ENCODE measurements around the gene APPL2. TPM values are rescaled to one million over a fixed set of nuclear protein-coding genes. Genes with fewer than 3 reads are reported as not detected.

The APPL2 gene
- total RNA-seq, 4 donors from 2014 or later, result 81.4 to 410 (median 151) TPM

DNA sequence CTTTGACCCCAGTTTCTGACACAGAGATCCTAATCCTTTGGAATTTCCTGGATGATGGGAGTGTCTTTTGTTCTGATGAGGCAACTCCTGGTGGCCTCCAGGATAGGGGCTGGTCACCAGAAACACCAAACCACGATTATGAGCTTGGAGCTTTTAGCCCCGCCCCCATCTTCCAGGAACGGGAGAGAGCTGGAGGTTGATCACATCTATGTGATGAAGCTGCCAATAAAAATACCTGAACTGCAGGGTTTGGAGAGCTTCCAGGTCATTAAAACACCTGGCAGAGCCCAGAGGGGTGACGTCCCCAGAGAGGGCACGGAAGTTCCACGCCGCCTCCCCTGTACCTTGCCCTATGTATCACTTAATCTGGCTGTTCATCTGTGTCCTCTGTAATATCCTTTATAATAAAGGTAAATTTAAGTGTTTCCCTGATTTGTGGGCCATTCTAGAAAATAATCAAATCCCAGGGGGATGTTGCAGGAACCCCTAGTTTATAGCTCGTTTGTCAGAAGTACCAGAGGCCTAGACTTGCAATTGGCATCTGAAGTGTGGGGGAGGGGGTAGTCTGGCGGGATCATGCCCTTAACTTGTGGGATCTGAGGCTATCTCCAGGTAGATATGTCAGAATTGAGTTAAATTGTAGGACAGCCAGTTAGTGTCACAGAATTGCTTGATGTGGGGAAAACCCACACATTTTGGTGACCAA, 21.2 kb downstream of the APPL2 start:
- peak; percentile 94 for DNase-seq

DNA sequence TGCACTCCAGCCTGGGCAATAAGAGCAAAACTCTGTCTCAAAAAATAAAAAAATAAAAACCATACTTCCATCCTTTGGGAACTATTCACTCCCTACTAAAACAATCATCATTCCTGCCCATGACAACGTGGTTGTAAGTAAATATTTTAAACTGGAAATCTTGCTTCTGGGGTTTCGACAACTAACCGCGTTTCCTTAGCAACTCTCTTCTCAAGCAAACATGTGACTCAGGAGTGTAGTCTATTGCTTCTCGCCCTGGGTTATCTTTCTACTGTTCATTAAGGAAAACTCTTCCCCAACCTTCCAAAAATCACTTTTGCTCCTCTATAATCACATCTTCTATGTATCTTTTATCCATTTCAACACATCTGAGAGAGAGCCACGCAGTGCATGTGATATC, 21.8 kb downstream of the APPL2 start:
- no peak for TF ChIP-seq POLR2AphosphoS5 (IDR thresholded peaks at IDR 0.05)
- TF ChIP-seq, protein P1, sequence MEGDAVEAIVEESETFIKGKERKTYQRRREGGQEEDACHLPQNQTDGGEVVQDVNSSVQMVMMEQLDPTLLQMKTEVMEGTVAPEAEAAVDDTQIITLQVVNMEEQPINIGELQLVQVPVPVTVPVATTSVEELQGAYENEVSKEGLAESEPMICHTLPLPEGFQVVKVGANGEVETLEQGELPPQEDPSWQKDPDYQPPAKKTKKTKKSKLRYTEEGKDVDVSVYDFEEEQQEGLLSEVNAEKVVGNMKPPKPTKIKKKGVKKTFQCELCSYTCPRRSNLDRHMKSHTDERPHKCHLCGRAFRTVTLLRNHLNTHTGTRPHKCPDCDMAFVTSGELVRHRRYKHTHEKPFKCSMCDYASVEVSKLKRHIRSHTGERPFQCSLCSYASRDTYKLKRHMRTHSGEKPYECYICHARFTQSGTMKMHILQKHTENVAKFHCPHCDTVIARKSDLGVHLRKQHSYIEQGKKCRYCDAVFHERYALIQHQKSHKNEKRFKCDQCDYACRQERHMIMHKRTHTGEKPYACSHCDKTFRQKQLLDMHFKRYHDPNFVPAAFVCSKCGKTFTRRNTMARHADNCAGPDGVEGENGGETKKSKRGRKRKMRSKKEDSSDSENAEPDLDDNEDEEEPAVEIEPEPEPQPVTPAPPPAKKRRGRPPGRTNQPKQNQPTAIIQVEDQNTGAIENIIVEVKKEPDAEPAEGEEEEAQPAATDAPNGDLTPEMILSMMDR (IDR thresholded peaks at IDR 0.05), result no peak
- TF ChIP-seq POLR2A (IDR thresholded peaks at IDR 0.05), result no peak
- TF ChIP-seq EP300 (IDR thresholded peaks at IDR 0.05; ENCODE audit: low read depth), result no peak
- H3K36me3 ChIP-seq, result peaks cover 0 to 26% (median 4%) of the 10 kb centered on the region in 4 donors

More for the DNA sequence above, 21.2 kb downstream of the APPL2 start:
- peaks cover 0 to 26% (median 4%) of the 10 kb centered on the region in 4 donors for H3K36me3 ChIP-seq
- peak overlapping the region; percentile 78 to 84 (median 82) for H3K27ac ChIP-seq
- no peaks in the 10 kb centered on the region for H3K27me3 ChIP-seq
- WGBS, 2 donors (ENCODE audit: low coverage in 1 of 2), result 40 to 64% methylated on average over 6 to 9 of the region's 9 CpGs
- H3K4me1 ChIP-seq, result peaks cover 5 to 34% (median 14%) of the 10 kb centered on the region in 4 donors
- in situ Hi-C loops (cut with MboI; ENCODE audit: low pct_ligation_motif_present in 1 of 4, low pct_unique_long_range_greater_than_20kb in 1 of 4, low sequenced_read_pairs in 3 of 4), result no loop called here
- intact Hi-C loops (cut with DNase I; ENCODE audit: low total_unique reads), result no loop called here
- TF ChIP-seq POLR2A (IDR thresholded peaks at IDR 0.05) (no peak), POLR2AphosphoS5 (IDR thresholded peaks at IDR 0.05) (peak in 2 of 3 donors; percentile 41 to 58)
- TF ChIP-seq, protein P1 (IDR thresholded peaks at IDR 0.05), result no peak
- peak overlapping the region in 1 of 4 donors; percentile 10 for H3K4me3 ChIP-seq
- H3K9me3 ChIP-seq, result no peaks in the 10 kb centered on the region

DNA sequence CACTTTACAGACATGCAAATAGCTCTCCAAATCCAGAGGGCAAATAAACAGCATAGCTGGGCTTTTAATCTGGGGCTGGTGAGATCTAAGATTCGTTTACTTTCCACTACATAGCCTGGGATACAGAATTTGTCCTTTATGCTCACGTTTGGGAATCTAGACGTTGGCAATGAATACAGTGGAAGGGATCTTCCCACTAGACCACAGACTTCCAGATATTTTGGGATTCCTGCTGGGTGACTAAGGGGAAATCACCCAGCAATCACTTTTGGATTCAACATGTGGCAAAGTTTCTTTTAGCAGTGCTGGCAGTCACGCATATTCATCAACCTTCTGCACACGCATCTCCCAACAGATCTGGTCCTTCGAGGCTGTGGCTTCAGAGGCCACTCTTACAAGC, 23.5 kb downstream of the APPL2 start:
- Histone ChIP-seq H3K4me3 (no peak overlapping the region), H3K4me1 (peaks cover 5 to 22% (median 14%) of the 10 kb centered on the region in 4 donors), H3K27me3 (no peaks in the 10 kb centered on the region), H3K36me3 (peaks cover 0 to 31% (median 5%) of the 10 kb centered on the region in 4 donors), H3K27ac (no peak overlapping the region), H3K9me3 (no peaks in the 10 kb centered on the region)
- DNase-seq, result no peak
- TF ChIP-seq POLR2AphosphoS5 (IDR thresholded peaks at IDR 0.05) (no peak), EP300 (IDR thresholded peaks at IDR 0.05; ENCODE audit: low read depth) (no peak), POLR2A (IDR thresholded peaks at IDR 0.05) (no peak)
- TF ChIP-seq, protein P1 (IDR thresholded peaks at IDR 0.05), result no peak
- 84 to 85% methylated on average over 4 to 6 of the region's 6 CpGs for WGBS, 2 donors (ENCODE audit: low coverage in 1 of 2)
- intact Hi-C loops (cut with DNase I; ENCODE audit: low total_unique reads), result no loop called here
- in situ Hi-C loops (cut with MboI; ENCODE audit: low pct_ligation_motif_present in 1 of 4, low pct_unique_long_range_greater_than_20kb in 1 of 4, low sequenced_read_pairs in 3 of 4), result no loop called here

More for the DNA sequence above, 21.8 kb downstream of the APPL2 start:
- Histone ChIP-seq H3K9me3 (no peaks in the 10 kb centered on the region), H3K4me3 (no peak overlapping the region), H3K4me1 (peaks cover 5 to 29% (median 14%) of the 10 kb centered on the region in 4 donors), H3K27me3 (no peaks in the 10 kb centered on the region), H3K27ac (peak overlapping the region; percentile 64 to 82 (median 80))
- intact Hi-C loops (cut with DNase I; ENCODE audit: low total_unique reads), result no loop called here
- in situ Hi-C loops (cut with MboI; ENCODE audit: low pct_ligation_motif_present in 1 of 4, low pct_unique_long_range_greater_than_20kb in 1 of 4, low sequenced_read_pairs in 3 of 4), result no loop called here
- DNase-seq, result no peak
- 54 to 65% methylated on average over 6 of the region's 6 CpGs for WGBS, 2 donors (ENCODE audit: low coverage in 1 of 2)

DNA sequence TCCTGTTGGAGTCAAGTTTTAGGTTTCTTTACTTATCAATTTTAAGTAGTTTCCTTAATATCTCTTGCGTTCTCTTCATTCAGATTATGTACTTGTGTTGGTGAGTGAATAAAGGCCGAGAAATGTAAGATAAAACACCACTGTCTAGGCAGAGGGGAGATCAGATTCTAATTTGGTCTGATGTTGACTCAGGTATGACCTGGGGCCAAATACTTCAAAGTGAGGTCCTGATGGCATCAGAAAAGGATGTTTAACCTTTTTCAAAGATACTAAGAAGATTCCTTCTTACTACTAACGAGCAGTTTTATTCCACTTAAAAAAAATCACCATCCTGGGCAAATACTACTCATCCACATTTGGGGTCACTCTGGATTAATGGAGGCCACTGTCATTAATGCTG, 26.9 kb downstream of the APPL2 start:
- WGBS, 2 donors (ENCODE audit: low coverage in 1 of 2), result 96 to 97% methylated on average over 3 of the region's 3 CpGs
- intact Hi-C loops (cut with DNase I; ENCODE audit: low total_unique reads), result no loop called here
- Histone ChIP-seq H3K4me3 (no peak overlapping the region), H3K4me1 (peaks cover 0 to 18% (median 4%) of the 10 kb centered on the region in 4 donors), H3K36me3 (peaks cover 0 to 26% (median 9%) of the 10 kb centered on the region in 4 donors), H3K27me3 (no peaks in the 10 kb centered on the region), H3K9me3 (no peaks in the 10 kb centered on the region), H3K27ac (no peak overlapping the region)
- DNase-seq, result no peak
- in situ Hi-C loops (cut with MboI; ENCODE audit: low pct_ligation_motif_present in 1 of 4, low pct_unique_long_range_greater_than_20kb in 1 of 4, low sequenced_read_pairs in 3 of 4), result no loop called here
- TF ChIP-seq, protein P1 (IDR thresholded peaks at IDR 0.05), result no peak
- TF ChIP-seq POLR2AphosphoS5 (IDR thresholded peaks at IDR 0.05), result no peak
- TF ChIP-seq EP300 (IDR thresholded peaks at IDR 0.05; ENCODE audit: low read depth), result no peak
- TF ChIP-seq POLR2A (IDR thresholded peaks at IDR 0.05), result no peak

Measured in transverse colon (tissue), 4 donors.